Embryonic facial prominence (tissue), 1 donor: ENCODE data around the gene VAMP1.
"Not testable (repeated sequence)": the region's sequence is repeated elsewhere in the genome, so short reads cannot be mapped to it uniquely, and the experiment has no call there.

ENCODE experiments used
- DNase-seq: peaks from one replicate; pipeline ENCODE4 v3.0.0-alpha.2; 2016; ENCODE audit errors: extremely low spot score

The VAMP1 gene

GRCh38 chr12:6470375-6471163, at the start of gene VAMP1:
Gene VAMP1 (minus strand): TSS chr12:6470677. CDS start chr12:6470531, 146 bp downstream.
- DNase-seq = peak; percentile 92

GRCh38 chr12:6520186-6520585, 49.7 kb upstream of the VAMP1 start:
- DNase-seq = no peak

- DNase-seq = no peak
These were observed 37.6 kb upstream of the VAMP1 start for GRCh38 chr12:6508087-6508486.

- no peak for DNase-seq
These were observed 36.9 kb upstream of the VAMP1 start for GRCh38 chr12:6507102-6507998.

- no peak for DNase-seq
These were observed 30.0 kb upstream of the VAMP1 start for GRCh38 chr12:6500466-6500865.

GRCh38 chr12:6497291-6497690, 26.8 kb upstream of the VAMP1 start:
- not testable (repeated sequence) for DNase-seq

- DNase-seq = no peak
These were observed 24.5 kb upstream of the VAMP1 start for GRCh38 chr12:6494968-6495367.

- no peak for DNase-seq
These were observed 23.8 kb upstream of the VAMP1 start for GRCh38 chr12:6494258-6494743.

- peak; percentile 92 for DNase-seq
These were observed 23.2 kb upstream of the VAMP1 start, which contains the start of gene NCAPD2 for GRCh38 chr12:6493497-6494257. Gene NCAPD2 (plus strand): TSS chr12:6494102. CDS start chr12:6495099, 997 bp downstream.

GRCh38 chr12:6492838-6493496, 22.5 kb upstream of the VAMP1 start, which contains the start of gene MRPL51:
Gene MRPL51 (minus strand): TSS chr12:6493262. CDS start chr12:6493136, 126 bp downstream.
- peak; percentile 92 for DNase-seq

- not testable (repeated sequence) for DNase-seq
These were observed 20.2 kb upstream of the VAMP1 start for GRCh38 chr12:6490673-6491072.

GRCh38 chr12:6489449-6489848, 19.0 kb upstream of the VAMP1 start:
- DNase-seq = no peak

GRCh38 chr12:6488240-6488639, 17.8 kb upstream of the VAMP1 start:
- no peak for DNase-seq

GRCh38 chr12:6478416-6478815, 7.9 kb upstream of the VAMP1 start:
- no peak for DNase-seq

- DNase-seq = not testable (repeated sequence)
These were observed 7.3 kb upstream of the VAMP1 start for GRCh38 chr12:6477601-6478377.

GRCh38 chr12:6476489-6476888, 6.0 kb upstream of the VAMP1 start:
- no peak for DNase-seq

GRCh38 chr12:6475233-6475975, 4.9 kb upstream of the VAMP1 start:
- not testable (repeated sequence) for DNase-seq

GRCh38 chr12:6472491-6472890, 2.0 kb upstream of the VAMP1 start:
- no peak for DNase-seq

GRCh38 chr12:6471989-6472360, 1.5 kb upstream of the VAMP1 start:
- no peak for DNase-seq
